GM21529 (cell line): ENCODE data around the gene STK31.
"Not testable (repeated sequence)": the region's sequence is repeated elsewhere in the genome, so short reads cannot be mapped to it uniquely, and the experiment has no call there.

Source experiments
- ATAC-seq: cut with Tn5 transposase; IDR thresholded peaks from one replicate; pipeline ENCODE4 v1.9.1; 2021; ENCODE audit not compliant: unreplicated experiment

STK31 gene

GRCh38 chr7:23713285-23714149 is 3.5 kb downstream of the STK31 start:
- ATAC-seq = no peak

GRCh38 chr7:23714150-23714464 is 4.1 kb downstream of the STK31 start:
- ATAC-seq = no peak

GRCh38 chr7:23714579-23714978 is 4.6 kb downstream of the STK31 start:
- ATAC-seq = no peak

- no peak for ATAC-seq
Observed at GRCh38 chr7:23715099-23715498, 5.1 kb downstream of the STK31 start.

GRCh38 chr7:23717788-23718187 is 7.8 kb downstream of the STK31 start:
- ATAC-seq = no peak

- ATAC-seq = no peak
Observed at GRCh38 chr7:23721456-23721855, 11.4 kb downstream of the STK31 start.

- not testable (repeated sequence) for ATAC-seq
Observed at GRCh38 chr7:23722587-23723216, 12.7 kb downstream of the STK31 start.

GRCh38 chr7:23724113-23724512 is 14.1 kb downstream of the STK31 start:
- ATAC-seq = not testable (repeated sequence)

- ATAC-seq = no peak
Observed at GRCh38 chr7:23742051-23742450, 32.0 kb downstream of the STK31 start.

GRCh38 chr7:23743226-23743625 is 33.2 kb downstream of the STK31 start:
- ATAC-seq = no peak

- ATAC-seq = no peak
Observed at GRCh38 chr7:23746629-23747028, 36.6 kb downstream of the STK31 start.

- ATAC-seq = no peak
Observed at GRCh38 chr7:23751852-23752251, 41.8 kb downstream of the STK31 start.

GRCh38 chr7:23758839-23759238 is 48.8 kb downstream of the STK31 start:
- not testable (repeated sequence) for ATAC-seq

GRCh38 chr7:23759671-23760391 is 49.8 kb downstream of the STK31 start:
- ATAC-seq = no peak

GRCh38 chr7:23765943-23766342 is 55.9 kb downstream of the STK31 start:
- ATAC-seq = no peak

GRCh38 chr7:23767514-23767913 is 57.5 kb downstream of the STK31 start:
- ATAC-seq = no peak

- ATAC-seq = no peak
Observed at GRCh38 chr7:23768022-23768421, 58.0 kb downstream of the STK31 start.

GRCh38 chr7:23779185-23779800 is 69.3 kb downstream of the STK31 start:
- ATAC-seq = not testable (repeated sequence)

- ATAC-seq = no peak
Observed at GRCh38 chr7:23783115-23783514, 73.1 kb downstream of the STK31 start.

GRCh38 chr7:23787272-23787671 is 77.3 kb downstream of the STK31 start:
- ATAC-seq = no peak

- no peak for ATAC-seq
Observed at GRCh38 chr7:23788843-23789242, 78.8 kb downstream of the STK31 start.
